HG03520 (cell line): Measurements from ENCODE around the gene LIN7A.

Source experiments
- ATAC-seq: cut with Tn5 transposase; IDR thresholded peaks from one replicate; pipeline ENCODE4 v1.9.1; 2021; ENCODE audit warnings: mild to moderate bottlenecking, moderate library complexity; ENCODE audit not compliant: unreplicated experiment

The LIN7A gene

DNA sequence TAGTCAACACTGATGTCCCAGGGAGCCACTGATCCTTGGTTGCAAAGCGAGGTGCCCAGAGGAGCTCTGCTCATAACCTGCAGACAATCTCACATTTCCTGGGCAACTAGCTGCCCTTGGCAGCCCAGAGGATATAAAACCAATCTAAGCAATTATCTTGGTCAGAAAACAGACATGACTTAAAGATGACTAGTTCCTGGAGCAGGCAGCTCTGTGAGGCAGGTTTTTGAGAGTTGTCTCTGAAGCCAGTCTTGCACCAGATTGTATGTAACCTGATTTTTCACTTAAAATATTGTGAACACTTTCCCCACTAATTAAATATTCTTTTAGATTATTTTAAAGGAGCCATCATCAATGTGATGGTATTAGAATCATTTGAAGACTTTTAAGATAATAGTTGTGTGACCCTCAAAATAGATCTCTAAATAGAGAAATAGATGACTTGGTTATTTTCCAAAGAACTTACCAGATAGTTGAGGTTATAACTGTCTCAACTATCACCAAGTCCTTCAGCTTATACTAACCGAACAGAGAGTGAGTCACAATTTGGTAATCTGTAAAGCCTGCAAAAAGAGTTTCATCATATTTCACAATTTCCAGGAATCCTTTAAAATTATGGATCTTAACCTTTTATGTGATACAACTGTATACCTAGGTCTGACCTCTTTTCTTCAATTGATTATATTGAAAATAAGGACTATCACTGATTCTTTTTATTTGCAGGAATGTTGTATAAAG lies 75.9 kb downstream of the LIN7A start:
- ATAC-seq = no peak

DNA sequence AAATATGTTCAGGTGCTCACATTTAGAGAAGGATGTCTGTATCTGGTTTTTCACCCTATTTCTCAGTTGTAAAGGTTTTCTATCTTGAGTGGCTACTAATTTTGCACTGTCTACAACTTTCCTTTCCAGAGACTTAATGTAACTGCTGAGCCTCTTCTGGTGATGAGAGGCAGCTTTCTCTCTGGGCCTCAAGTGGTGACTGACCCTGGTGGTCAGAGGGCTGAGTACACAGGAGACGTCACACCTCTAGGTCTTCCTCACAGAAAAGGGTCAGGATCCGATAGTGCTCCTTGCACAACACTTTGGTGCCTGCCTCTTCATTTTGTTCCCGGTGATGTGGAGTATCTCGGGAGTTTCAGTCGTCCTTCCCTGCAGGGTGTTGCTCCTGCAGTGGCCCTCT lies 76.8 kb downstream of the LIN7A start:
- ATAC-seq = no peak

DNA sequence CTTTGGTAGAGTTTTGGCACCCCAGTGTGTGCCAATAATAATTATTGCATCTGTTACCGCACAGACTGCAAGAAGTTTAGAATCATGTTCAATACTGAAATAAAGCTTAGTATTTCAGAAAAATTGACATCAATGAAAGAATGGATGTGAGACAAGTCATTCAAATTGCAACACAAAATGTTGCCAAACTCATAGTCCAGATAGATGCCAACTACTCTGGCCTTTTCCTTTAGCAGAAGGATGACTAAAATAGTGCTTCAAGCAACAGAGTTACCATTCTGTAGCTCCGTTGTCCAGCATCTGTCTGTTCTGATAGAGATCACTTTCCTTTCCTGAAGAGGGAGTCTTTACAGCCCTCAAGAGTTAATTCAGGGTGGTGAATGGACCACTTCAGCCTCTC lies 77.5 kb downstream of the LIN7A start:
- no peak for ATAC-seq

DNA sequence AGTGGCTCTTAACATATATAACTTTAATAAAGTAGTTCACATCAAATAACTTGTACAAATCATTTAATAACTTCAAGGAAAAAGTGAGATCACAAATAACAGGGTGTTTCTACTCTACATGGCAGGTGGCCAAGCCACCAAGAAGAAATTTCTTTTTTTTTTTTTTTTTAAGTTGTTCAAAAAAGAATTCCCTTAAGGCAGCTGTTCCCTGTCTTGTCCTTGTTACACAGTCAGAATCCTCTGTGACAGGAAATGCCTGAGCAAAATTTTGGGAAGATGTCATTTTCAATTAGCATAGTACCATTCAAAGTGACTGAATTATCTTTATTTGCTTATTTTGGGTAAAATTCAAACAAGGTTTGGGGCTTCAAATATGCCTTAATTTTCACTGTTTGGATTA lies 79.4 kb downstream of the LIN7A start:
- ATAC-seq = no peak

DNA sequence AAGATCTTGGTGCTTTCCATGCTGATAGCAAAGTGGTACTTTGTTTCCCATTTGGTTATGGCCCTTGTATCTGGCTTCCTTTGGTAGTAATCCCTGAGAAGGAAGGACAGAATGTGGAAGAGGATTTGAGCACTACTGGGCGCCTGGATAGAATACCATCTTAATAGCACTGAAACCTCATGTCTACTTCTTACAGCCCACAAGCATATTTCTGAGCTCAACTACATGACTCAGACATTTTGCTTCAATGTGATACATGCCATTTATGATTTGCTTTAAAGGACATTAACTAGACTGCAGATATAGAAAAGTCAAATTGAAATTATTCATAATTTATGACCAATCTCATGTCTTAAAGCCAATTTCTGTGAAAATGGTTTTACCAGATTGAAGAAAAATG lies 80.4 kb downstream of the LIN7A start:
- ATAC-seq = no peak

DNA sequence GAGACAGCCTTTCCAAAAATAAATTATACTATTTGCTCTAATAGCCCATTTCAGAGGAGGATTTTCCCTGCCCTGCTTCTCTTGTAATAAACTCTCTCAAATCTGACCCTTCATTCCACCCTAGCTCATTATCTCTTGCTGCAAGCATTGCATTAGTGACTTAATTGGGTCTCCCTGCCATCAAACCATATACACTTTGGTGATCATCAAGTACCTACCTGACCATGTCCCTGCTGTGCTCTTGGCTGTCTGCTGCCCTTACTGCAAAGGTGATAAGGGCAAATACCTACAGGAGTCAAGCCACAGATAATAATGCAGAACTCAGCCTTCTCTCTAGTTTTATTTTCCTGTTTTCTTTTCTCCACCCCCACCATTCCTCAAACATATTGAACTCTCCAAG lies 88.4 kb downstream of the LIN7A start:
- ATAC-seq = no peak

DNA sequence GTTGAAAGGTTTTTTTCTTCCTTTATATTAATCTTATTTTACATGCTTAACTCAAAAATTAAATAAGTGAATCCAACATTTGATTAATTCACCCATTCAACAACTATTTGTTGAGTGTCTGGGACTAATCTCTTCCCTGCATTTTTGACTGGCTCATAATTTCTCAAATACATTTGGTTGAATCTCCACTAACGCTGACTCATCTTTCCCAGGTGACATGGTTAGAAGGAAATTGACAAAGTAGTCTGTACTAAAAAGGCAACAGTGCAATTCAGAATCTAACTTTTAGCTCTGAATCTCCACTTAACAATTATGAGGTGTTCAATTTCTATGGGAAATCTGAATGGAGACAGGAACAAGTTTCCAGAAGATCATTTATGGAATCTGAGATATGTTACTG lies 88.9 kb downstream of the LIN7A start:
- no peak for ATAC-seq

DNA sequence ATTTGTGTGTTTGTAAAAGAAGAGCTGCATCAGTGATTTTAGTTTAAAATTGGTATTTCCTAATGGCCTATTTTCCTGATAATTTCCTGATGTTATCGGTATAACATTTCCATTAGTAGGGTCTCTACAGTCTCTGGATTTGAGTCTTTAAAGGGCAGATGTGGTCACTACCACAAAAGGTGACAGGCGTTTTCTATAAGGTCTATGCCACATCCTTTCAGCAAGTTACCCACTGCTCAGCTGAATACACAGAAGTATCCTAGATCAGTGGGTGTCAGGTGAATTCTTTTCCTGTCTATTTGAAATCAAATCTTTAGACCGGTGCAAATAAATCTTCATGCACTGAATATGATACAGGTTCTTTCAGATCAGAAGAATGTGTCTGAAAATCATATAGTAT lies 90.2 kb downstream of the LIN7A start:
- ATAC-seq = no peak

DNA sequence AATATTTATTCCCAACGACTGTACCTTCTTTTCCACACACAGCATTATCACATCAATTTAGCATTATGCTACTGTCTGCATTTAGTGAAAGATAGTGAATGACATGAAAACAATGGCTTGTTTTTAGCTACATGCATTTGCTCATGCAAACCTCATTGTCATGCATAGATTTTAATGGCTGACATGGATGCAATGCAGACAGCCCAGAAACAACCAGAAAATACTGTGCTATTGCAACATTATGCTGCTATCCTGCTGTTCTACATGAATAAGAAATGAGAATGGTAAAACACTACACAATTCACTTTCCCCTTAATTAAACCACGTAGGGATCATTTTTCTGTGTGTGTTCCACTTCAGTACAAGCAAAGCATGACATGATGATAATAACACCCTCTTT lies 90.8 kb downstream of the LIN7A start:
- no peak for ATAC-seq

DNA sequence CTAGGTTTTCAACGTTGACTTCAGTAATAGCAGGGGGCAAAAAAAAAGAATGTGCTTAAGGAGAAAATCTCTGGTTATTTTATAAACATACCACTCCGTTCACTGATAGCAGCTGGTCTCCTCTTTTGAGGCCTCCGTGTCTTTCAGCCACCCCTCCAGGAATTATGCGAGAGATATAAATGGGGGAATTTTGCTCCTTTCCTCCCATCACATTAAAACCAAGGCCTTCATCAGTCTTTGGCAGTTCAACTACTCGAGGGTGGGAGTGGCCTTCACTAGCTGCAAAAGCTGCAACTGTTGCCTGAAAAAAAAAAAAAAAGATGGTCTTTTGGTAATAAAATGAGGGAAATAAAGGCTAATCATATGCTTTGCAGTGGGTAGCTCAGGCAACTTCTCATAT lies 92.1 kb downstream of the LIN7A start:
- no peak for ATAC-seq

DNA sequence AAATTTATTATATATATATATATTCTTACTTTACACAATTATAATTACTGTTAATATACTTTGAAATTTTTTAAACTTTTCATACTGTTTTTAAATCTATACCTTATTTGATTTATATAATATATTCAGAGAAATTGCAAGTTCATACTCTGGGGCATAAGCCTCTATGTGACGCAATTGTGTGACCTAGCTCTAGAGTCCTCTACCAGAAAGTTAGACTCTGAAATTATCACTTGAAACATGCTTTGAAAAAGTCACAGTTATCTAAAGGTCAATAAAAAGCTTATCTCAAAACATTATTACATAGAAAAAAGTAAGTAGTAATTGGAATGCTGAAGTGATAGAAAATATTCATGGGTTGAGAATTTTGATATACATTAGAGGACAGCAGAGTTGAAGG lies 93.8 kb downstream of the LIN7A start:
- ATAC-seq = no peak

DNA sequence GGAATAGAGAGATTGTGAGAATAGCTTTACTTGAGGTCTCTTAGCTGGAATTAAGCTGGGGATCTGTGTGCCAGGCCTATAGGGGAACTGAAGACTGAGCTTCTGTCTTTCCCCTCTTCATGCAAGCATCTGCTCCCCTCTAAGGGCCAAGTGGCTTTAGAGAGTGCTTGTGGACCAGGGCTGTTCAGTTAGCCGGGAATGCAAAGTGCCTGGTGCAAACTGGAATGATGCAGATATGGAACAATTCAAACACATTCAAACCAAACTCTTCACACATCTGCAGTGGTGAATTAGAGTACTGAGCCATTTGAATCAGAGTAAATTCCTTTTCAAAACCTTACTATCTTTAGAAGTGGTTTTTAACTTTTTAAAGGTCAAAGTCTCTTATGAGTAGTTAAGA lies 99.0 kb downstream of the LIN7A start:
- ATAC-seq = no peak

DNA sequence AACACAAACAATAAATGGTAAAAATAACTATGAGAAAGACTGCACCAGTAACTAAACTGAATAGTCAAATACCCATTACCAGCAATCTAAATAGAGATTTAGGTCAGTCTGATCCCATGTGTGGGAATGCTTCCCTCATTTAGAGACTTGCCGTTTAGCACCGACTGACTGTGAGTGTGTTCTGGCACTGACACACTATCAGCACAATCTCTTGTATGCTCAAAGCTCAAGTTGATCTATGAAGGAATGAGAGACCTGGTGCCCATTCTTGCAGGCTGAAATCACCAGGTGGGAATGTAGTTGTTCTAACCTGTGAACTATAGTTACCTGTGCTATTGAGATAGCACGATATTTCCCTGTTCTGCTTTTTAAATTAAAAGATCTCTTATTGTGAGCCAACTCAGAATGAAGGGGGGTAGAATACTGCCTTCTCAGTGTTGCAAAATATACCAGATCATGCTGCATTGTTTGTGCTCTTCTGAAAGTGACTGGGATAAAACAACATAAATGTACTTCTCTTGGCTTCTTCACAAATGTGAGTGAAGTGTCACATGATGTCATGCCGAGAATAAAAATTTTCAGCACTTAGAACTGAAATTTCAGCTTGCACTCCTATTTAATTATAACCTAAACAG lies 99.6 kb downstream of the LIN7A start:
- ATAC-seq = no peak

DNA sequence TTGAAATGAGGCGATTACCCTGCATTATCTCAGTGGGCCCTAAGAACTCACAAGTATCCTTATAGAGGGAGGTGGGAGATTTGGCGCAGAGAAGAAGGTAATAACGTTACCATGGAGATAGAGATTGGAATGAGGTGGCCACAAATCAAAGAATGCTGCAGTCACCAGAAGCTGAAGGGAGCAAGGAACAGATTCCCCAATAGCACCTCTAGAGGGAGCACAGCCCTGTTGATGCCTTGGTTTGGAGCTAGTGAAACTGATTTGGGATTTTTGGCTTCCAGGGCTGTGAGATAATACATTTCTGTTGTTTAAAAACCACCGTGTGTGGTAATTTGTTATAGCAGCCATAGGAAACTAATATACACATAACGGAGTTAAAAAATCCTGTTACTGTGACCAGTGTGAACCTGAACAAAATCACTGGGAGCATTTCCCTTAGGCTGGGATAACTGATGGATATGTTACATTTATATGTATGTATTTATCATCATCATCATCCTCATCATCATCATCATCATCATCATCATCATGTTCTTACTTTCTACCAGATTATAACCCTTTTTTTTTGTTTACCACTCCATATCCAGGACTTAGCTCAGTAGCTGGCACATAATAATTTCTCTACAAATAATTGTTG lies 100.3 kb downstream of the LIN7A start:
- peak; percentile 55 for ATAC-seq

DNA sequence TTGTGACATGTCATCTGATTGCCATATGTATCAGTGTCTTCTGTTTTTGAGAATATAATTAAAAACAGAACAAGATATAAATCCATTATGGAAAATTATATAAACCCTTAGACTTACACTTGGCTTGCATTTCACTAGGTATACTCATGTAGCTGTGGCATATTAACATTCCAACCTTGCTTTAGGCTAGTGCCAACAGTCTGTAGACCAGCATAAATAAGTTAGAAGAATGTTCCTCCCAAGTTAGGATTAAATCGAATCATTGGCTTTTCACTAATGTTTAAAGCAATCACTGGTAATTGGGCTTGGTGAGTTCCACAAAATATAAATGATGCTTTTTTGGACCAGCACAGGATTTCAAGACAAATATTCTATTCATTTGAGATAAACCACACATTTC lies 103.0 kb downstream of the LIN7A start:
- ATAC-seq = no peak

DNA sequence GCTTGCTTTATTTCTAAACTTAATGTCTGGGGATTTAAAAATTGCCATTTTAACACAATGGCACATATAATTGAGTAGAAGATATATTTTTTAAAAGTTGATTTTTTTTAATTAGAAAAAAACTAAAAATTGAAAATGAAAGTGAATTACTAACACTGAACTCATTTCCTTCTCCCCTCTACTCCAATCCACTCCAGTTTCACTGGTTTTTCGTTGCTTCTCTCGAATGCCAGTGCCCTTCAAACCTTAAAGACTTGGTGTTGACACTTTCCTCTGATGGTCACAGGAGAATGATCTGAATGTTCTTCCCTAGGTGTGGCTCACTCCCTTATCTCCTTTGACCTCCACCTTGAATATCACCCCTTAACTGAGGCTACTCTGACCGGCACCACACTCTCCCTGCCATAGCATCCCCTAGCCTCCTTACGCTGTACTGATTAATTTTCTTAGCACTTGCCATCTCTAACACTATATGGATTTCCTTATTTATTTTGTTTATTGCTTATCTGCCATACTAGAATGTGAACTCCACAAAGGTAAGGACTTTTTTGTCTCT lies 107.1 kb downstream of the LIN7A start:
- no peak for ATAC-seq

DNA sequence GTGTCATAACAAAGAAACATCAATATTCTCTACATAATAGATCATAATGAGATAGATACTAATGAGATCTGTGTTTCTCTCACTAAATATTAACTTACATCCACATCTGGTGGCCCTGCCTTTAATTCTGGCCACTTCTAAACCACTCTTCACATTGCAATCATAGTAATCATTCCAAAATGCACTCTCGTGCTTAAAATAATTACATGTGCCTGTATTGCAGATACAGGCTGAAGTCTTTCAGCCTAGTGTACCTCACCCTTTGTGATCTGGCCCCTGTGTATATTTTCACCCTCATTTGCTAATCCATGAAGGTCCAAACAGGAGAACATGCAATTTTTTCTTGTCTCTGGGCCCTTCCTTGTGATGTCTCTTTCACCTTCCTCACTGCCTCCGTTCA lies 108.0 kb downstream of the LIN7A start:
- ATAC-seq = no peak

DNA sequence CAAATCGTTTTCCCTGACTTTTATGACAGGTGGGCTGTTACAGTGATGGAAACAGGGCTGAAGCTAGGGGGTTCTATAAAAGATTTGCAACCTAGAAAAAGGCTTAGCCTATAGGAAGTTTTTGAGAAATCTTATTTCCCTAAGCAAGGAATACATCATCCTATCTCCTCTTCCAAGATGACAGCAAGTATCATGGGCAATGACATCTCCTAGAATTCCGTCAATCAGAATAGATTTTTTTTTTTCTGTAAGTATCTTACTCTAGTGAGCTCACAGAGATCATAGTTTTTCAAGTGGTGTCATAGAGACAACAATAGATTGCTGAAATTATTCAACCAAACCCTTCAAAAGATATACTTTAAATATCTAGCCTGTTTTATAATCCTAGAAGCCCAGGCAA lies 112.2 kb downstream of the LIN7A start:
- ATAC-seq = no peak

DNA sequence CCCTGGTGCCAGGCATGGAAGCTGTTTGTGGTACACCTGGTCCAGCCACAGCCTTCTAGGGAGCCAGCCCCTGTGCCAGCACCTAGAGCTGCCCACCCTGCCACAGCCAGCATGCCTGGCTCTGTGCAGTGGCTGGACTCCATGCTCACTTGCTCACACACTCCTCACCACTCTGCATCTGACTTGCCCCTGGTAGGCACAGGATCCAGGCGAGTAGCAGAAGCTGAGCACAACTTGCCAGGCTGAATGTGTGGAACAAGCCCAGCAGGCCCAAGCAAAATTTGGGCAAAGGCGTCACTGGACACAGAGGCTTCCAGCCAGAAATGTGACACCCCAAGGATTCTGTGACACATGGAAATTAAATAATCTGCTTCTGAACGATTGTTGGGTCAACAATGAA lies 114.3 kb downstream of the LIN7A start:
- no peak for ATAC-seq

DNA sequence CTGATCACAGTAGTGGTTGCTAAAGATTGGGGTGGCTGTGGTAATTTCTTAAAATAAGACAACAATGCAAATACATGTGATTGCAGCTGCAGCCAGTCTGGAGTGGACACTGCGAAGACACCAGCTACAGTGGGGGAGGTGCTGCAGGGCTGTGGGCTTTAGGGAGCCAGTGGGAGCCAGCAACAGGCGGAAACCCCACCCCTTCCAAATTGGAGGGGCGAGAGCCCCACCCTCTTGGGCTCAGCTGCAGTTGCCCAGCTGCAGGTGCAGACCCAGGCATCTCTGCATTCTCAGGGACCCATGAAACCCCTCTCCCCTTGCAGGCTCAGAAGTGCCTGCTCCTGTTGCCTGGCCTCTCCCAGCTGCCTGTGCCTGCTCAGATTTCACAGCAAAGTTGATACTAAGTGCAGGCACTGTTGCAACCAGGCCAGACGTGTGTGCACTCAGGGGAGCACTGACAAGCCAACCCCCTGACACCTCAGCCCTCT lies 116.2 kb downstream of the LIN7A start:
- ATAC-seq = peak; percentile 56

DNA sequence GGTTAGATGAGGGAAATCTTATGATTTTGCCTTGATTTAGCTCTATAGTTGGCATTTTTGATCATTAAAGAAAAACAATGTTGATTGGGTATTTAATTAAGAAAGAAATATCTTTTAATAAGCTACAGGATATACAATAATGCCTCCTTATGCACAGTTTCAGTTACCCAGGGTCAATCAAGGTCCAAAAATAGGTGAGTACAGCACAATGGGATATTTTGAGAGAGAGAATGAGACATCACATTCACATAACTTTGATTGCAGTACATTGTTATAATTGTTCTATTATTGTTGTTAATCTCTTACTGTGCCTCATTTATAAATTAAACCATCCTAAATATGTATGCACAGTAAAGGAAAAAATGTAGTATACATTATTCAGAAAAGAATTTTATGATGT lies 118.9 kb downstream of the LIN7A start:
- ATAC-seq = no peak

DNA sequence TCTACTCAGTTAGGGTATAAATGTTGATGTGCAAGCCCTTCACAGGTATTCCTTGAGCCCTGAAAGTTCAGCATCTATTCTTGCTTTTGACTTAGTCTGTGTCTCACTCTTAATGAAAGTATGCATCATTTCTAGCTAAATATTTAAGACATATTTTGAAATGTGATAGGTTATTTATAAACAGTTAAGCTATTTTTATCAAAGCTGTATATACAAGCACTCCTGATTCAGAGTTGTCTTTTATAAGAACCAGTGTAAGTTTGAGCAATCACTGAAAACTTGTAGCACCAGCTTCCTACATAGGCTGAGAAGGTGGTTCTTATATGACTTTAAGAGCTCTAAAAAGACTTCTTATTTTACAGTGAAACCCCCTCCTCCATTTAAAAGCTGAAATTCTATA lies 122.4 kb downstream of the LIN7A start:
- no peak for ATAC-seq
